Stimulated activated CD4-positive, alpha-beta T cell treated with anti-CD3 and anti-CD28 coated beads, Interleukin-12 subunit alpha, Interleukin-12 subunit beta, amount 100 ng/mL, for 48 hours (primary cell): ENCODE results near the gene SLCO2A1.

Experiments
- DNase-seq, 3 donors: peaks; one replicate each; pipeline ENCODE4 v3.0.0-alpha.2; 2020; ENCODE audit warnings: low read depth in 2 of 3, low spot score in 1 of 3

Gene SLCO2A1

DNA sequence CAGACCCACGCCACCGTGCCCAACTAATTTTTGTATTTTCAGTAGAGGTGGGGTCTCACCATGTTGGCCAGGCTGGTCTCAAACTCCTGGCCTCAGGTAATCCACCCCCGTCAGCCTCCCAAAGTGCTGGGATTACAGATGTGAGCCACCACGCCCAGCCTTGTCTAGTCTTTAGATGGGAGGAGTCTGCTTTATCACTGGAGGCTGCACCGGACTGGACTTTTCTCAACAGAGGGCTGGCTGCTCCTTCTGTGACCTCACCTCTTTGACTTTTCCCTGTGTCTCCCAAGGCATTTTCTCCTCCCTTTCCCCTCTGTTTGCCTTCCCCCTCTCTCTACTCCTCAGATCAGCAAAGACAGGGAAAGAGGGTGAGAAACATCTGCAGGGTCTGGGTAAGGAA, 28.5 kb downstream of the SLCO2A1 start:
- no peak for DNase-seq

DNA sequence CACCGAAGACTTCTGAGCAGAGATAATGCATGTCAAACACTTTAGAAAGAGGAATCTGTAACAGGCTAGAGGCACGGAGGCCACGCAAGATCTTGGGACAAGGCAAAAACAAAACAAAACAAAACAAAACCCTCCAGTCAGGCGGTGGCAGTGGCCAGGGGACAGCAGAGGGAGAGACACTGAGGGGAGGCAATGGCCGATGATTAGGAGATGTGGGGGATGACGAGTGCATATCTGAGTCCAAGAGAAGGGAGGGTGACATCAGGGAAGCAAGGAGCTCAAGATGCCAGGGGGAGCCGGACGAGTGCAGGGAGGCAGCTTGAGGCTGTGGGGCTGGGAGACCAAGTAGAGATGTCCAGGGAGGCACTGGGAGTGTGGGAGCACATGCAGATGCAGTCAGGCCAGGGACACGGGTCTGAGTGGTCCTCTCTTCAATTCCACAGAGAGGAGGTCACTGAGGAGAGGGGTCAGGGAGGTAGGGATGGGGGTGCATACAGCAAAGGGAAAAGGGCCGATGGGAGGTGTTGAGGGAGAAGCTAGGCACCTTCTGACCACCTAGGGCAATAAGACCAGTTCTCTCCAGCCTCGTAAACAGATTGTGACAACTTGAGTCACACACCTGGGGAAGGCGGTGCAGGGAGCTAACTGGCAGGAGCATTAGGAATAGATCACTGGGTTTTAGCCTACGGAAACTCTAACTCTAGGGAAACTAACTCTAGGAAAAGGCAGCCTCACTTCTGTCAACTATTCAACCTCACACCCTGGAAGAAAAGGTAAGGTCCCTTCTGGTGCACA, 29.6 kb downstream of the SLCO2A1 start:
- DNase-seq: no peak

DNA sequence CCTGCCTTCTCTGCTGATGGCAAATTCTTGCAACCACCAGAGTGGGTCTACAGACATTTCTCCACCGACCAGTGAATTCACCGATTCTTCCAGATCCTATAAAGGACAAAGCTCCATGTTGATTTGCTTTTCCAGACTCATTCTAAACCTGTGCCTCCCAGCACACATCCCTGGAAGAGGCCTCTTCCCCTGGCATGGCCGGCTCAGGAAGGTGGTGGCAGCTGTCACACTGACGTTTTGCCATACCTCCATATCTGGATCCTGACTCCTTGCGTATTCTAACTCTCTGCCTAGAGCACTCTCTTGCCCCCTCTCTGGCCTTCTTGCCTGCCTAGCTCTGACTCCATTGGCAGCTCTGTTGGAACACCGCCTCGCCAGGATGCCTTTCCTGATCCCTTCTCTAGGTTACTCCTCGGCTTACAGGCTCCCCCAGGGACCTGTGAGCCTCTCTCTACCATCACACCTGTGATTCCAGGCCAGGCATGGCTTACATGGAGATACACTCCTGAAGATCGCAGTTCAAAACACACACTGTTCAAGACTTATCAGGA, 31.0 kb downstream of the SLCO2A1 start:
- DNase-seq: no peak

DNA sequence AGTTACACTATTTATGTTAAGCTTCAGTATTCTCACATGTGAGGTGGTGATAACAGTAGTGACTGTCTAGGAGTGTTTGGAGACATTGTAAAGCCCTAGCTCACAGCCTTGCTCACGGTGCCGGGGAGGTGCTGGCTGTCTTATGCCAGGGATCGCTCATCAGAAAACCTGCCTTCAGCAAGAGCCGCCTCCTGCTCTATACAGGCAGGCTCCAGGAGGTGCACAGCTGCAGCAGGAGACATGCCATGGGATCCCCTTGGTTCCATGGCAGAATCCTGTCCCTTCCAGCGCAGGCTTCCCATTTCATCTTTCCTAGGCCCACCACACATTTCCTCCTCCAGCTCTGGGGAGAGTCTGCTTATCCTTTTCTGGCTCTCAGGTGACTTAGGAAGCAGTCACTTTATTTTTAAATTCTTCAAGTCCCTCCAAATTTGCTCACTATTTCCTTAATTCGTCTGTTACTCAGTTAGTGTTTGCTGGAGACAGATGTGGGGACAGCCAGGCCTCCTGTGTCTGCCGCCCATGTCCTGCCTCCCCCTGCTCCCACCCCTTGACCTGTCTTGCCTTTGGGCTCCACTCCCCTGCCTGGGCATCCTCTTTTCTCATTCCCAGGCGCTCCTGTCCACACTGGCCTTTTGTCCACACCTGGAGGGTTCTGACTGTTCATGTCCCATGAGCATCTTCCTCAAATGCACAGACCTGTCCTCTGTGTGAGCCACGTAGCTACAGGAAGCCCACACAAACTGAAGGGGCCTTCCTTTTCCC, 31.7 kb downstream of the SLCO2A1 start:
- no peak for DNase-seq

DNA sequence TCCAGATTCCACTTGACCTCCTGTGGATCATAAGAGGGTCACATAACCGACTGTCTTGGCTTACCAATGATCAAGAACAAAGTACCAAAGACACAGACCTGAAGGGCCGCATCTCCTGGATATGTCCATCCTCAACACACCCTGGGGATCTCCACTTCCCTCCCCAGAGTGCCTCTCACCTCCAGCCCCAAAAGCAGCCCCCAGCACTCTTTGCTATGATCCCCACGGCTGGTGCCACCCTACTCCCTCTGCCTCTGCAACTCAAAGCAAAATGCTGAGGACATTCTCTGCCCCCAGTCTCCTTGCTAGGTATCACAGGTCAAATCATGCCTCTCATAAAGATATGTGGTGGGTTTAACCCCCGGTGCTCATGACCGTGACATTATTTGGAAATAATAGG, 32.7 kb downstream of the SLCO2A1 start:
- DNase-seq: no peak

DNA sequence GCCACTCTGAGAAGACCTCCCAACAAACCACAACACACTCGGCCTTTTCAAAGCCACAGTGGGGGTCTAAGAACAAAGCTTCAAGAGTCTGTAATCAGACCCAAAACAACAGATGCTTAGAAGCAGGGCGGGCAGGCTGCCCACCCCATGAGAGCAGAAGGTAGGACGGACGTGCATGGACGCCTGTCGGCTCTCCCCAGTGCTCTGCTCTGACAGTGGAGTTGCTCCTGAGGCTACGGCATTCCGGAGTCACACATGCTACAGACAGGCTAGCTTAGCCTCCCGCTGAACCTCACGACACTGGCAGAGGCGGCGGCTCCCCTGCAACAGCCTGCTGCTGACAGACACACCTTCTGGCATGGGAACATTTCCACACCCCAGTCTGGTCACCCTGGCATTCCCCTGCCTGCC, 33.5 kb downstream of the SLCO2A1 start:
- no peak for DNase-seq

DNA sequence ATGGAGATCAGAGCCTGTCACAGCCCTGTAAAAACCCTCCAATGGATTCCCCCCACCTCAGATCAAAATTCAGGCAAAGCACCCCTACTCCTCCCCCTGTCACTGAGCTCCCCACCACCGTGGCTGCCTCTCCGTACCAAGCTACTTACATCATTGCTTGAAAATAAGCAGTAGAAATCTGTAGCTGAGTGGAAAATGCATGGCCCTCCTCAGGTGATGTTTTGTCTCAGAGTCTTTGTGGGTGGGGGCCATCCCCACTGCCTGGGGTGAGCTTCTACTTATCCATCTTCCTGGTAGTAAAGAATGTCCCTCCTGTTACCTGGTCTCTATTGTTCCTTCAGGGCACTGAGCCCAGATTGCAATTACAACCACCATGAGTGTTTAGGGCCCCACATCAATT, 34.5 kb downstream of the SLCO2A1 start:
- no peak for DNase-seq

DNA sequence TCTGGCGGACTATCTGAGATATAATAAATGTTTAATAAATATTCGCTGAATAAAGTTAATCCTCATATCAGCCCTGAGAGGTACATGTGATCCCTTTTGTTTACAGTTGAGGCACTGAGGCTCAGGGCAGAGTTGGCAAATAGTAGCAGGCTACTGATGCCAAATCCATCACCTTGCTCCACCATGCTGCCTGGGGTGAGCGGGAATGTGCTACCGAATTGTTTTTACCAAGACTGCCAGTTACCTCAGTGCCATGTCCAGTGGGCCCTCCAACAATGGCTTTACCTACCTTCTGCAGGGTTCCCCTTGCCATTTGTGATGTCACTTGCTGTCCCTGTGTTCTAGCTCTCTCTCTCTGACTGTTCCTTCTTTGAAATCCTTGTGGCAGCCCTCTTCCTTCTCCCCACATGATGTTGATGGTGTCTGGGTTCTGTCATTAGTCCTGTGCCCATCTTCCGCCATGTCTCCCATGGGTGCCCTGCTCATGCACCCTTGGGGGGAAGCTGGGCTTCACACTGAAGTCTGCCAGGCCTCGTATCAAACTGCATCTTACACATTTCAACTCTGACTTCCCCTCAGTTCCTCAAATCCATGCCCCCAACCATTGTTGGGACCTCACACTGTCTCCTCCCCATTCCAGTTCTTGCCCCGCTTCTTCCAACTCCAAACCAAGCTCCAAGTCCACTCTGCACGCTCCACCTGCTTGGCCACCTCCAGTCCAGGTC, 35.4 kb downstream of the SLCO2A1 start:
- no peak for DNase-seq

DNA sequence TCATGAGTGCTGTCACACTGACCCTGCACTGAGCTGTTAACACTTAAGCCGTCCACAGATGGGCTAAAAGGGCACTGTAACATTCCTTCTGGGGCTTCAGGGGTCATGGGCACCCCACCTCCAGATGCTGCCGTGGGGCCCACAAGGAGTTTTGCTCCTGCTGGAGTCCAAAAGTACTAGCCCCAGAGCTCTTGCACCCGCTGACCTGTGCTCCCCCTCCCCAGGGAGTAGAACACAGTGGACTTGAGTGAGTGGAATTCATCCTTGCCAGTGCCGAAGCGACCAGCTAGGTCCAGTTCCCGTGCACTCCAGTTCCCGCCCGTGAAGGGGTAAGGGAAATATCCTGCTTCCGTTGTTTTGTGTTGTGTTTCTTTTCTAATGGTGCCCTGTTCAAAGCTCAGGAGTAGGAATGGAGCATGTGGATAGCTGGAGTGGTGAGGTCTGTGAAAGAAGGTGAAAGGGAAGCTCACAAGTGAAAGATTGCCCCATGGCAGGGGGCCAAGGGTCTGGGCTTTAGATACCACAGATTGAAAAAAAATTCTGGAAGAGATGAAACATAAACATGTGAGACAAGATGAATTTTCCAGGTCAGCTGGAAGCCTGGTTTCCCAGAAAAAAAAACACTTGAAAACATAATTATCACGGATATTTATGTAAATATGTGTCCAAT, 36.6 kb downstream of the SLCO2A1 start:
- no peak for DNase-seq

DNA sequence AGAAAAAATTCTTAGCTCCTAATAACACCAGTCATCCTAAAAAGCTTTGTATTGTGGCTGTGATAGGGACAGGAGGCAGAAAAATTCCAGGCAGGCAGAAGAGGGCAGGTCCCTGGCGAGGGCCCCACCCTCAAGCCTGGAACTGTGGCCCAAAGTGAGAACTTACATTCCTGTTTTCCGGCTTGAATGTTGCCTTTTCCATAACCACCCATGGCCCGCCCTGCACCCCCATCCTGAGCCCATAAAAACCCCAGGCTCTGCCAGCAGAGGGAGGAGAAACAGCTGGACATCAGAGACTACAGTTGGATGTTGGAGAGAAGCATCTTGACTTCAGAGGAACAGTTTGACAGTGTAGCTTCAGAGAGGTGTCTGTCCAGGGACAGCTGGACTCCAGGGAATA, 37.3 kb downstream of the SLCO2A1 start:
- no peak for DNase-seq

DNA sequence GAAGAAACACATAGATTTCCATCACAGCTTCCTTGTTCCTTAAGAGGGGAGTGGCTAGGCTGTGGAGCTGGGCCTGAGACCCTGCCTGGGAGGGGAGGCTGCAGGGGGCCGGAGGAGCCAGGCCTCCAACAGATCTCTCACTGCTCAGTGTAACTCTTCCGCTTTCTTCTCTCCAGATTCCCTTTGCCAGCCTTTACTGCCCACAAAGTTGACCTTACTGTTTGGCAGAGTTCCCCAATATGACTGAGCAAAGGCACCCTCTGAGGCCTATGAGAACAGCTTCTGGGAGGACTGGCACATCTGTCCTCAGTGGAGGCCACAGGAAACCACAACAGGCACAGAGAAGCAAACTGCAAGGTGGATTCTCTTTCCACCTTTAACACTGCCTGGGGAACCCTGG, 38.1 kb downstream of the SLCO2A1 start:
- DNase-seq: no peak

DNA sequence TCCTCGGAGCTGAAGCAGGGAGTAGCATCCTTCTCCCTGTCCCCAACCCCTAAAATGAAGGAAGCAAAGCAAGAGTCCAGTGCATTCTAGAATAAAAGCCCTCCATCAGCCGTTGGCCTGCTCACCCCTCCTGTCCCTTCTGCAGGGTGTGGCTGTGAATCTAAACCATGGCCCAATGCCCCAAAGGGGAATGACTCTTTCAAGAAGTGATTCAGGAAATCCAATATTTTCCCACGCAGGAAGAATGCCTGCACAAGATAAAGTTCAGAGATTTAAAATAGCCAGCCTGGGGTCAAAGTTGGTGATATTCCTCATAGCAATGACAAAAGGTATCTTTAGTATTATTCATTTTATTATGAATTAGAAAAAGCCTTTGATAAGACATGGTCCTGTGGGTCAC, 38.5 kb downstream of the SLCO2A1 start:
- DNase-seq: no peak

DNA sequence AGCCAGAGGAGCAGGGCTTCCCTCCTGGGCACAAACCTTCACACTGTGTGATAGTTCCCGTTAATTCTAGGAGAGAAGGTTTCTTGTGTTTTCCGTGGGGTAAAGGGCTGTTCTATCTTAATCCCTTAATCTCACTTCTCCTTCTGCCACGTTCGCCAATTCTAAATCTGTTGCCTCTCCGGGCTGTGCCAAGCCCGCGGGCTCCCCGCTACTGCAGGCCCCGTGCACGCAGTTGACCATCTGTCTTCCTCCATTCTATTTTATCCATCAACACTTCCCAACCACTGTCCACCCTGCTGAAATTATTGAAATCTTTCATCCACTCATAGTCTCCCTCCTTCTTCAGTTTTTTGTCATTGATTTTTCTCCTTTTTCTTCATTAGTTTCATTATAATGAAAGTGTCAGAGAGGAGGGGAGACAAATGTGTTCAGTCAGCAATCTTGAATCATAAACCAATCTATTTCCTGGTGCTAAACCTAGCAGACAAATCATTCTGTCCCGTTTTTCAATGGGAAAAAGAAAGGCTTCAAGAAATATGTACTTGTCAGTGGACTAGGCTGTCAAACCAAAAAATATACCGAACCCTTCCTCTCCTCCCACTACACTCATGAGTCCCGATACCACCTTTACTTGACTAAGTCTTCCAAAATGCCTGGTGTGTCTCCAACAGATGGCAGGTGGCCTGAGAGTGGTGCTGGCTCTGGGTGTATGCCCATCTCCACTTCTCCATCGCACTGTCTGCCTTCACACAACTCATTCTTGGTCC, 39.6 kb downstream of the SLCO2A1 start:
- DNase-seq: no peak

DNA sequence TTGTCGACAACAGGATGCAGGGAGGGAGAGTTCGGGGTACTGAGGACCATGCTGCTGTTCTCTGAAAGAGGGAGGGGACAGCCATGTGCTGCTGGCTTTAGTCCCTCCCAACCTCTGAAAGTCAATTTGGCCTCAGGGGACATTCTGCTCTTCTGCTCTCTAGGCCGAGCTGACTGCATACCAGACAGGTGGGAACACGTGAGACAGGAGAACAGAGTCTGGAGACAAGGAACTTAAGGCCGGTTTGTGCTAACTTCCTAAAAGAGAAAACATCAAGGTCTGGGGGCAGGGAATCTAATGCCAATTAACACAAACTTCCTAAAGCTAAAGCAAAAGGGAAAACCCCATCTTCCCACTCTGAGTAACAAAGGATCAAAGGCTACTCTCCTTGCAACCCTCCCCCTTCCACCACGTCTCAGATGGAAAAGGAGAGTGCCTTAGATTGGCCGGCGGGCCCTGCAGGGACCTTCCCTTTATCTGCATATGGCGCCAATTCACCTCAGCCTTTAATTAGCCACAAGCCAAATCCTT, 41.0 kb downstream of the SLCO2A1 start:
- DNase-seq: no peak

DNA sequence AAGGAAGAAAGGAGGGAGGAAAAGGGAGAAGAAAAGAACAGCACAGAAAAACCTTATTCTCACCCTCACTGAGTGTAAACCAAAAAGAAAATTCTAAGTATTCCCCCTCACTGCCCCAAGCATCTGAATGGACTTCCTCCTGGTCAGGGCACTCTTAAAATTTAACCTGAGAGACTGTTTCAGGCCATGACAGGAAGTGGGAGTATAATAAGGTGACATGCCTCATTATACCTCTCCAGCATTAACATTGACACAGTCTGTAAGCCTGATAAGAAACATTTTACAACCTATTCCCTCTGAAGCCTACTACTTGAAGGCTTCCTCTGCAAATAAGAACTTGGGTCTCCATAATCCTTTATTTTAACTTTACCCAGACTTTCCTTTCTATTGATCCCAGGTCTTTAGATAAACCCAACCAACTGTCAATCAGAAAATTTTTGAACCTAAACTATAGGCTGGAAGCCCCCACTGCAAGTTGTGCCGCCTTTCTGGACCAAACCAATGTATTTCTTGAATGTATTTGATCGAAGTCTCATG, 41.7 kb downstream of the SLCO2A1 start:
- no peak for DNase-seq

DNA sequence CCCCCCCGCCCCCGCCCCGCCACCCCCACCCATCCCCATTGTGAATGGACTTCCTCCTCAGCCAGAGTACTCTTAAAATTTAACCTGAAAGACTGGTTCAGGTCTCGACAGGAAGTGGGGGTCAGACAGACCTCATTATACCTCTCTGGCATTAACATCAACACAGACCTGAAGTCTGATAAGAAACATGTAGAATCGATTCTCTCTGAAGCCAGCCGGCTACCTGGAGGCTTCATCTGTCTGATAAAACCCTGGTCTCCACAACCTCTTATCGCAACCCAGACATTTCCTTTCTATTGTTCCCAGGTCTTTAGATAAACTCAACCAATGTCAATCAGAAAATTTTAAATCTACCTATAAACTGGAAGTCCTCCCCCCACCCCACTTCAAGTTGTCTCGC, 42.6 kb downstream of the SLCO2A1 start:
- DNase-seq: no peak

DNA sequence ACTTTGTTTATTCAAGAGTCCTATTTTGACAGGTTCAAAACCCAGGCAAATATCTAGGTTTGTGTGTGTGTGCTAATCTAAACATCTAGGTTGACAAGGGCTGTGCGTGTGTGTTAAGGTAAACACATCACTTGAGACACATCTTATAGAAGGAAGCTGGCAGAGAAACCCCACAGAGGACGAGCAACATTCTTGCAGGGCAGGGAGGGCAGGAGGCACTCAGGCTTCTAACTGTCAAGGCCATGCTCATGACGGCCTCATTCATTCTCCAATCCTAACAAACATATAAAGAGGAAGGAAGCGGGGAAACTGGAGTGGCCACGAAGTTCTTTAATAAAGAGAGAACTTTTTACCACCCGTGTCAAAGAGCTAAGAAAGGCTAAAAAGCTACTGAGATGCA, 43.4 kb downstream of the SLCO2A1 start:
- DNase-seq: no peak

DNA sequence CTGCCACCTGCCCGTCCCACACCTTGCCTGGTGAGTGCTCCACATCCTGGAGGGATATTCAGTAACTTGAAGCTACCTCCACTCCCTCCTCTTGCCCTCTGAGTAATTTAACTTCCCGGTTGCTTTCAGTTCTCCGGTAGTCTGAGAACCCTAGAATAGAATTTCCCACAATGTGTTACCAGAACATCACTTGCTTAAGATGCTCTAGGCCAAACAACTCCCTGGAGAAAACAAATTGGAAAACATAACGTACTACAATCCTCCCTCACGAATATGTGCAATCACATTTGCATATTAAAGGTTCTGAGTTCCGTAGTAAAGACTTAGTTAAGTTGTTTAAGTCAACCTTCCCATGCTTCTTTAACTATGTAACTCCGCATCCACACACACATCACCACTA, 44.8 kb downstream of the SLCO2A1 start:
- no peak for DNase-seq

DNA sequence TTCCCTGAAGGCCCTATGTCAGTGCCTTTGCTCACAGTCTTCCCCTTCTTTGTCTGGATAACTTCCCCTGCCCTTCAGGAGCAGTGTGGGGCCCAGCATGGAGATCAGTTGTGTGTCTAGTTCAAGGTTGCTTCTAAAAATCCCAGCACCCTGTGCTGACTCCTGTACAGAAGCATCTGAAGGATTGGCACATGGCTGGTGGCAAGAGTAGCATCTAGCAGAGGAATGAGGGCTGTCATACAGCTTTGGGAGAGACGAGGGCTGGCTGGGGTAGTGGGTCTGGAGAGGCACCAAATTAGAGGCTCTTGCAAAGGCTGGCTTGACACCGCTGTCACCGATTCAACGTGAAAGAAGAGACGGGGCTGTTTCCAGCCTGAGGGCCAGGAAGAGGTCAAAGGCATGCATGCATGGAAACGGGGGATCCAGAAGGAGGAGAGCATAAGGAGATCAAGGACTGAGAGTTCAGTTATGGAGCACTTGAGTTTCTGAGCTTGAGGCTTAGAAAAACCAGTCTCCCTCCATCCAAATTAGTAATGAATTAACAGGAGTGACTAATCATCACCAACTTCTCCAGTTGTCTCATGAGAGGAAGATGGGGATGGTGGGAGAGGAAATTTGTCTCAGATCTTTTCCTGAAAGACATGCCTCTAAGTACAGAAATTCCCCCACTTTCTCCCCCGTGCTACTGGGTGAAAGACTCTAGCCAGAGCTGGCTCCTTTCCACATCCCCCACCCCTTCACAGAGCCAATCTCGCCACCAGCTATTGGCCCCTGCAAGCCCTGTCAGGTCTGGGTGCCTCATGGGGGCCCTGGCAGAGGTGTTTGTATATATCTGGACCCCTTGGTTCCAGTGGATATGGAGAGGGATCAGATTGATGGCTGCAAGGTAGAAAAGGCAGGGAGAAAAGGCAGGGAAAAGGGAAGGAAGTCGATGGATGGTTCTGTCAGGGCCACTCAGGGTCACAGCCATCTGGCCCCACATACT, 45.9 kb downstream of the SLCO2A1 start:
- no peak for DNase-seq
